ENCODE measurements around the gene ZNF322. TPM values are rescaled to one million over a fixed set of nuclear protein-coding genes. Genes with fewer than 3 reads are reported as not detected.

The ZNF322 gene
- total and polyA plus RNA-seq, 2 of the 8 experiments (the other 6 are each of a cell fraction or from before 2014, with no cell fraction given) = 5.3 to 35.0 TPM

GRCh38 chr6:26657256-26657655 lies 2.3 kb downstream of the ZNF322 start (continued):
- TF ChIP-seq KDM1A (IDR thresholded peaks at IDR 0.05; ENCODE audit: borderline replicate concordance, low read length) (no peak), MAFK (IDR thresholded peaks at IDR 0.05; ENCODE audit: low read depth, low read length) (no peak), TEAD4 (IDR thresholded peaks at IDR 0.05; ENCODE audit: low read depth, low read length) (no peak)

Data from H1 (cell line).